HG03045 (cell line): ENCODE measurements around the gene RABL6.

Experiments used
- ATAC-seq: cut with Tn5 transposase; IDR thresholded peaks from one replicate; pipeline ENCODE4 v1.9.1; 2021; ENCODE audit warnings: mild to moderate bottlenecking, moderate library complexity; ENCODE audit not compliant: unreplicated experiment

The RABL6 gene

GRCh38 chr9:136814725-136815421 is 7.1 kb downstream of the RABL6 start:
- ATAC-seq = no peak

- no peak for ATAC-seq
These were observed 7.7 kb downstream of the RABL6 start for GRCh38 chr9:136815422-136815782.

GRCh38 chr9:136820971-136821825 is 13.4 kb downstream of the RABL6 start:
- no peak for ATAC-seq

GRCh38 chr9:136821826-136822544 is 14.2 kb downstream of the RABL6 start:
- no peak for ATAC-seq

GRCh38 chr9:136823136-136824046 is 15.6 kb downstream of the RABL6 start:
- ATAC-seq = no peak

- no peak for ATAC-seq
These were observed 16.9 kb downstream of the RABL6 start for GRCh38 chr9:136824496-136825225.

GRCh38 chr9:136825295-136826187 is 17.8 kb downstream of the RABL6 start:
- no peak for ATAC-seq

- ATAC-seq = no peak
These were observed 18.4 kb downstream of the RABL6 start for GRCh38 chr9:136826188-136826541.

GRCh38 chr9:136826703-136827582 is 19.2 kb downstream of the RABL6 start:
- ATAC-seq = no peak

- no peak for ATAC-seq
These were observed 20.2 kb downstream of the RABL6 start for GRCh38 chr9:136827794-136828473.

GRCh38 chr9:136828474-136829140 is 20.9 kb downstream of the RABL6 start:
- no peak for ATAC-seq

- ATAC-seq = no peak
These were observed 21.7 kb downstream of the RABL6 start for GRCh38 chr9:136829412-136829811.

- ATAC-seq = no peak
These were observed 22.5 kb downstream of the RABL6 start for GRCh38 chr9:136829981-136830885.

GRCh38 chr9:136831002-136831719 is 23.4 kb downstream of the RABL6 start:
- no peak for ATAC-seq

- no peak for ATAC-seq
These were observed 24.0 kb downstream of the RABL6 start for GRCh38 chr9:136831720-136832104.
